Measurements from ENCODE around the gene MACROD2. TPM values are rescaled to one million over a fixed set of nuclear protein-coding genes. Genes with fewer than 3 reads are reported as not detected.
A peak's percentile ranks its signal among the peaks of the same experiment; 100 is the strongest.

MACROD2 gene
- total RNA-seq, 1 experiment from 2014 or later: 1.6 TPM

DNA sequence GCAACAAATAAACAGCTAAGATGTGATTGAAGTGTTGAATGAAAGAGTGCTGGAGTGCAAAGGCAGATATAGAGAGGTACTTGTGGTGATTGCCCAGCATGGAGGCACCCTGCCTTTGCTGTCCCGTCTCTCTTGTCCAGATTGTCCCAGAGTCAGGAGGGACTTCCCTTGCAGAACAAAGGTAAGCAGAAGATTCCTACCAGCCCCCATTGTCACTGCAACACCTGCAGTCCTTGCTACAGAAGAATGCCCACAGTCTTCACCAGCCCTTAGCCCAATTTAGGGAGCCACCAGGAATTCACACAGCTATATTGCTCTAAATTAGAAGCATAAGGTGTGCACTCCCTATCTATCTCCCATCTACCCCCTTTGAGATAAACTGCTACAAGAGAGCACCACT lies 2086.1 kb downstream of the MACROD2 start:
- Mint-ChIP-seq H3K36me3 (ENCODE audit: insufficient read depth in 1 of 3, low read depth in 3 of 3) (peaks cover 0 to 8% (median 0%) of the 10 kb centered on the region in 3 experiments; a peak in 2 of 7 replicates), H3K27me3 (ENCODE audit: low read depth) (no peaks in the 10 kb centered on the region), H3K27ac (peak overlapping the region in 2 of 3 experiments; percentile 63 to 83; a peak in 2 of 7 replicates), H3K4me1 (no peaks in the 10 kb centered on the region; a peak in 1 of 4 replicates), H3K4me3 (no peak overlapping the region), H3K9me3 (peaks cover 4 to 7% of the 10 kb centered on the region in 2 experiments)
- Histone ChIP-seq H3T11ph (ENCODE audit: low read length) (no peak overlapping the region), H3K27ac (ENCODE audit: insufficient read length, low read depth, low read length) (no peak overlapping the region), H4K91ac (ENCODE audit: insufficient read length, low read depth, low read length) (no peak overlapping the region), H3K14ac (ENCODE audit: insufficient read depth, low read length) (no peak overlapping the region), H2AFZ (ENCODE audit: low read length) (no peak overlapping the region), H4K5ac (ENCODE audit: insufficient read length, low read depth, low read length) (no peak overlapping the region), H2BK120ac (ENCODE audit: low read depth, low read length, poor library complexity, severe bottlenecking) (no peak overlapping the region), H4K8ac (replicated peaks; ENCODE audit: insufficient read length, low read depth, low read length) (no peak overlapping the region), H2BK5ac (ENCODE audit: insufficient read length, low read length) (no peak overlapping the region), H3K56ac (ENCODE audit: insufficient read length, low read depth, low read length) (no peak overlapping the region), H3K27me3 (ENCODE audit: insufficient read depth, low read length) (no peaks in the 10 kb centered on the region), H2BK12ac (ENCODE audit: insufficient read length, low read depth, low read length) (no peak overlapping the region), H3K79me1 (ENCODE audit: insufficient read depth, low read depth, low read length, poor library complexity, severe bottlenecking) (no peaks in the 10 kb centered on the region), H3K4me1 (ENCODE audit: insufficient read depth, low read length) (no peaks in the 10 kb centered on the region), H4K20me1 (ENCODE audit: control insufficient read depth, insufficient read depth, insufficient read length) (no peaks in the 10 kb centered on the region), H2AK5ac (ENCODE audit: insufficient read length, low read length) (no peak overlapping the region), H3K23ac (ENCODE audit: insufficient read length, low read depth, low read length) (no peak overlapping the region), H3K9me3 (ENCODE audit: control insufficient read depth, low read depth, low read length) (no peaks in the 10 kb centered on the region), H3K18ac (ENCODE audit: insufficient read length, low read depth, low read length) (no peak overlapping the region), H3K9ac (ENCODE audit: extremely low read depth, insufficient read length, low read length) (no peak overlapping the region), H3K79me2 (ENCODE audit: insufficient read depth, low read length) (no peaks in the 10 kb centered on the region), H2BK20ac (ENCODE audit: low read depth, low read length, poor library complexity, severe bottlenecking) (no peak overlapping the region), H2BK15ac (ENCODE audit: low read depth, low read length) (no peak overlapping the region), H3K4ac (ENCODE audit: low read depth, low read length) (no peak overlapping the region), H3K4me2 (ENCODE audit: insufficient read depth, insufficient read length, low read length) (no peak overlapping the region), H3K23me2 (ENCODE audit: insufficient read length, low read depth, low read length, poor library complexity, severe bottlenecking) (no peaks in the 10 kb centered on the region)
- TF ChIP-seq CTCF (conservative IDR thresholded peaks at IDR 0.05): no peak
- no CpG with 5 or more reads among the region's 1 CpG for WGBS (ENCODE audit: extremely low coverage, insufficient read length, low lambda C conversion rate)
- DNase-seq: no peak

All from H9 (cell line).